Keratinocyte (primary cell): ENCODE measurements around the gene UBE2L6. TPM values are rescaled to one million over a fixed set of nuclear protein-coding genes. Genes with fewer than 3 reads are reported as not detected.
"Not testable (repeated sequence)": the region's sequence is repeated elsewhere in the genome, so short reads cannot be mapped to it uniquely, and the experiment has no call there.

Experiments
- DNase-seq: peaks from one replicate; pipeline ENCODE4 v3.0.0-alpha.2; 2011; ENCODE audit warnings: low read depth, missing footprints, low spot score
- FAIRE-seq: peaks from 2 replicates; lab custom pipeline; 2011; peaks lifted over from hg19 to GRCh38; lab: Jason Lieb, UNC
- H2AFZ ChIP-seq: 2 replicates; pipeline ENCODE4 v1.6.0; 2012; ENCODE audit warnings: low read length, control low read depth, inconsistent platforms; ENCODE audit not compliant: control insufficient read depth
- H3K27ac ChIP-seq: 2 replicates; pipeline ENCODE4 v1.5.1; 2011; ENCODE audit warnings: low read length; ENCODE audit not compliant: control insufficient read depth, insufficient read depth
- H3K27me3 ChIP-seq: 3 replicates; pipeline ENCODE4 v1.6.0; 2011; ENCODE audit warnings: low read length; ENCODE audit not compliant: control insufficient read depth, insufficient read depth; ENCODE audit errors: extremely low read depth
- H3K36me3 ChIP-seq, 2 experiments: 2 replicates in 1 of 2; 3 replicates in 1 of 2; pipeline ENCODE4 v1.5.1; 2011; ENCODE audit warnings: low read length in 2 of 2, mild to moderate bottlenecking in 1 of 2; ENCODE audit not compliant: control insufficient read depth in 2 of 2, insufficient read depth in 2 of 2; ENCODE audit errors: extremely low read depth in 1 of 2
- H3K4me1 ChIP-seq: 3 replicates; pipeline ENCODE4 v1.5.1; 2011; ENCODE audit warnings: low read length; ENCODE audit not compliant: control insufficient read depth, insufficient read depth; ENCODE audit errors: extremely low read depth
- H3K4me2 ChIP-seq: 3 replicates; pipeline ENCODE4 v1.6.0; 2011; ENCODE audit warnings: low read depth, low read length; ENCODE audit not compliant: control insufficient read depth, insufficient read depth; ENCODE audit errors: extremely low read depth
- H3K4me3 ChIP-seq, 3 experiments: fragments of 200-600 bp in 1 of 3; sonication (generic) in 1 of 3; 2 replicates in 2 of 3; 3 replicates in 1 of 3; pipeline ENCODE4 v1.5.1; 2011 to 2016; ENCODE audit warnings: low read length in 3 of 3, mild to moderate bottlenecking in 3 of 3, control low read depth in 2 of 3, inconsistent platforms in 1 of 3, low read depth in 1 of 3, mixed read lengths in 1 of 3, mixed run types in 1 of 3, moderate library complexity in 1 of 3; ENCODE audit not compliant: control insufficient read depth in 2 of 3, insufficient read depth in 2 of 3; ENCODE audit errors: extremely low read depth in 1 of 3
- H3K79me2 ChIP-seq: 2 replicates; pipeline ENCODE4 v1.6.0; 2012; ENCODE audit warnings: low read length; ENCODE audit not compliant: control insufficient read depth, insufficient read depth
- H3K9ac ChIP-seq: 3 replicates; pipeline ENCODE4 v1.6.0; 2011; ENCODE audit warnings: low read length; ENCODE audit not compliant: control insufficient read depth, insufficient read depth; ENCODE audit errors: extremely low read depth
- H3K9me1 ChIP-seq: 3 replicates; pipeline ENCODE4 v1.6.0; 2011; ENCODE audit warnings: low read length; ENCODE audit not compliant: control insufficient read depth, insufficient read depth; ENCODE audit errors: extremely low read depth
- H3K9me3 ChIP-seq: 2 replicates; pipeline ENCODE4 v1.5.1; 2012; ENCODE audit warnings: low read depth, low read length; ENCODE audit not compliant: control insufficient read depth
- H4K20me1 ChIP-seq: 3 replicates; pipeline ENCODE4 v1.6.0; 2011; ENCODE audit warnings: low read length; ENCODE audit not compliant: control insufficient read depth, insufficient read depth; ENCODE audit errors: extremely low read depth
- CTCF ChIP-seq, 3 experiments: IDR thresholded peaks in 1 of 3; conservative IDR thresholded peaks in 1 of 3; optimal IDR thresholded peaks in 1 of 3; 2 replicates in 2 of 3; 3 replicates in 1 of 3; pipeline versions ENCODE3 to v1.5.1; 2011; ENCODE audit warnings: low read length in 3 of 3, mild to moderate bottlenecking in 3 of 3, moderate library complexity in 2 of 3, control low read depth in 1 of 3, inconsistent platforms in 1 of 3; ENCODE audit not compliant: insufficient read depth in 2 of 3; ENCODE audit errors: extremely low read depth in 1 of 3
- EZH2 ChIP-seq: IDR thresholded peaks from one replicate; pipeline ENCODE4 v1.6.1; 2012; ENCODE audit warnings: inconsistent platforms, mild to moderate bottlenecking, low read length, moderate library complexity
- dilution Hi-C: fragments of 300-500 bp; cut with MboI; formaldehyde crosslinking; loops from one replicate; pipeline ENCODE4 v1.7.0; 2020; ENCODE audit warnings: low sequenced_read_pairs; ENCODE audit not compliant: extremely low pct_ligation_motif_present
- polyA plus RNA-seq, 5 experiments: library from polyadenylated mRNA; depleted of rRNA in 3 of 5; stranded (reverse) in 3 of 5; stranded (forward) in 1 of 5; unstranded in 1 of 5; fragments of >200 nt; gene quantifications; 1 replicate in 1 of 5; 2 replicates in 3 of 5; 3 replicates in 1 of 5; pipeline versions ENCODE4 v1.2.1 to v1.2.3, GENCODE V29; 2011 to 2012; ENCODE audit warnings: missing spikeins in 2 of 5, low read depth in 1 of 5, low replicate concordance in 1 of 5

Gene UBE2L6
- polyA plus RNA-seq, 1 donor (not counting 4 experiments of a cell fraction or from before 2014, with no cell fraction given), result 56.6 TPM

GRCh38 chr11:57536947-57537619 lies 30.4 kb downstream of the UBE2L6 start, which contains the start of gene SMTNL1:
Gene SMTNL1 (plus strand): TSS chr11:57537595. CDS start chr11:57542643, 5,048 bp downstream.
- no peak within 1 kb of the TSS for H2AFZ ChIP-seq
- H3K79me2 ChIP-seq, result no peaks in the 10 kb centered on the region
- DNase-seq (no peak), FAIRE-seq (no peak)
- no peak within 1 kb of the TSS for H3K4me3 ChIP-seq
- H3K4me1 ChIP-seq, result peaks cover 4% of the 10 kb centered on the region
- H3K27me3 ChIP-seq, result no peaks in the 10 kb centered on the region
- H3K9me1 ChIP-seq, result no peaks in the 10 kb centered on the region
- dilution Hi-C loops, result no loop called here
- H3K9me3 ChIP-seq, result no peaks in the 10 kb centered on the region
- no peaks in the 10 kb centered on the region for H4K20me1 ChIP-seq
- no peak within 1 kb of the TSS for H3K27ac ChIP-seq
- H3K36me3 ChIP-seq, result no peaks in the 10 kb centered on the region
- H3K4me2 ChIP-seq, result no peak within 1 kb of the TSS
- TF ChIP-seq CTCF (optimal IDR thresholded peaks at IDR 0.05 in 1 of 3, IDR thresholded peaks at IDR 0.05 in 1 of 3, conservative IDR thresholded peaks at IDR 0.05 in 1 of 3; ENCODE audit: extremely low read depth in 1 of 3, insufficient read depth in 2 of 3, low read length in 3 of 3) (no peak), EZH2 (no peak)
- no peak within 1 kb of the TSS for H3K9ac ChIP-seq

- H3K27me3 ChIP-seq, H4K20me1 ChIP-seq, H3K27ac ChIP-seq, DNase-seq, FAIRE-seq, H3K9me3 ChIP-seq, H3K9ac ChIP-seq, H3K4me2 ChIP-seq, dilution Hi-C loops, H3K4me3 ChIP-seq, H2AFZ ChIP-seq, H3K9me1 ChIP-seq, H3K36me3 ChIP-seq, H3K79me2 ChIP-seq: not testable (repeated sequence)
- H3K4me1 ChIP-seq, result peaks cover 16% of the 10 kb centered on the region
These were observed 33.0 kb downstream of the UBE2L6 start for GRCh38 chr11:57534449-57534848.
